Panc1 (cell line): ENCODE measurements around the gene EHBP1L1.

Experiments
- CTCF ChIP-seq: fragments of 450-650 bp; IDR thresholded peaks from 2 replicates; pipeline ENCODE4 v1.5.1; 2017; ENCODE audit warnings: mild to moderate bottlenecking
- POLR2AphosphoS5 ChIP-seq: IDR thresholded peaks from 2 replicates; pipeline ENCODE4 v1.6.1; 2012; ENCODE audit warnings: mild to moderate bottlenecking, low read depth, low read length, moderate library complexity
- SIN3A ChIP-seq: IDR thresholded peaks from 2 replicates; pipeline ENCODE4 v1.6.1; 2012; ENCODE audit warnings: low read depth, mild to moderate bottlenecking, low read length, moderate library complexity, borderline replicate concordance; ENCODE audit not compliant: insufficient read depth
- TCF7L2 ChIP-seq: IDR thresholded peaks from 2 replicates; pipeline ENCODE4 v1.6.1; 2011; ENCODE audit warnings: mild to moderate bottlenecking, low read depth, low read length, inconsistent platforms

DNA sequence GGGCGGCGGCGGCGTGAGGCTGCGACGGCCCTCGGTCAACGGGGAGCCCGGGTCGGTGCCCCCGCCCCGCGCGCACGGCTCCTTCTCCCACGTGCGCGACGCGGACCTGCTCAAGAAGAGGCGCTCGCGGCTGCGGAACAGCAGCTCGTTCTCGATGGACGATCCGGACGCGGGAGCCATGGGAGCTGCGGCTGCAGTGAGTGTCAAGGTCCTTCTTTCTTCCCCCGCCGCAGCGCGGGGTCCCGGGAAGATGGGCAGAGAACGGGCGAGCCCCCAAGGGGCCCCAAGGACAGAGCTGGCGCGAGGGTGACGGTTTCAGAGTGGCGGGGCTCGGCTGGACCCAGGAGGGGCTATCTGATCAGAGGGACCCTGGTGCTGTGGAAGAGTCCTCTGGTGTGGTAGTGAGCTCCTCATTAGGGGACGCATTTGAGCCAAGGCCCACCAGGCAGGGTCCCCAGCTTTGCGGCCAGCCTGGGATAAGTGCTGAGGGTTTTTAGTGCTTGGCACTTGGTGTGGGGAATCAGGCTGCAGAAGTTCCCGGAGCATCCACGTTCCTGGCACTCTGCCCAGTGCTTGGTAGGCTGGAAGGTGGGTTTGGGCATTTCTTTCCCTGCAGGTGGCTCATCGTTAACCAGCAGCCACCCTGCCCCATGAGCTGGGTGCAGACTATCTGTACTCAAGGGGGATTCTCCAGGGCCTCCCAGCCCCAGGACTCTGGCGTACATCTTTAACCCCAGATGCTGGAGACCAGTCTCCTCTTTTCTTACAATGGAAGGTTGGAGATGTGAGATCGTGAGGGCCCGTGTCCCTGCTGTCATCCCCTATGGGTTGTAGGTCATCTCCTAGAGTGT is 9.8 kb downstream of the EHBP1L1 start:
- no peak for TF ChIP-seq CTCF
- TF ChIP-seq SIN3A: no peak
- no peak for TF ChIP-seq POLR2AphosphoS5
- TF ChIP-seq TCF7L2: no peak
